ENCODE results near the gene MYO1C.

- TF ChIP-seq GABPA (IDR thresholded peaks at IDR 0.05; ENCODE audit: low read depth) (no peak), POLR2AphosphoS5 (IDR thresholded peaks at IDR 0.05; ENCODE audit: low read depth) (no peak)
- TF ChIP-seq, protein P1, sequence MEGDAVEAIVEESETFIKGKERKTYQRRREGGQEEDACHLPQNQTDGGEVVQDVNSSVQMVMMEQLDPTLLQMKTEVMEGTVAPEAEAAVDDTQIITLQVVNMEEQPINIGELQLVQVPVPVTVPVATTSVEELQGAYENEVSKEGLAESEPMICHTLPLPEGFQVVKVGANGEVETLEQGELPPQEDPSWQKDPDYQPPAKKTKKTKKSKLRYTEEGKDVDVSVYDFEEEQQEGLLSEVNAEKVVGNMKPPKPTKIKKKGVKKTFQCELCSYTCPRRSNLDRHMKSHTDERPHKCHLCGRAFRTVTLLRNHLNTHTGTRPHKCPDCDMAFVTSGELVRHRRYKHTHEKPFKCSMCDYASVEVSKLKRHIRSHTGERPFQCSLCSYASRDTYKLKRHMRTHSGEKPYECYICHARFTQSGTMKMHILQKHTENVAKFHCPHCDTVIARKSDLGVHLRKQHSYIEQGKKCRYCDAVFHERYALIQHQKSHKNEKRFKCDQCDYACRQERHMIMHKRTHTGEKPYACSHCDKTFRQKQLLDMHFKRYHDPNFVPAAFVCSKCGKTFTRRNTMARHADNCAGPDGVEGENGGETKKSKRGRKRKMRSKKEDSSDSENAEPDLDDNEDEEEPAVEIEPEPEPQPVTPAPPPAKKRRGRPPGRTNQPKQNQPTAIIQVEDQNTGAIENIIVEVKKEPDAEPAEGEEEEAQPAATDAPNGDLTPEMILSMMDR (IDR thresholded peaks at IDR 0.05; ENCODE audit: insufficient read depth, low read length) = no peak
Measured at GRCh38 chr17:1487939-1488825, 4.3 kb downstream of the MYO1C start.
